ENCODE results near the gene PRPF39.
"Not testable (repeated sequence)": the region's sequence is repeated elsewhere in the genome, so short reads cannot be mapped to it uniquely, and the experiment has no call there.

Gene PRPF39, protein sequence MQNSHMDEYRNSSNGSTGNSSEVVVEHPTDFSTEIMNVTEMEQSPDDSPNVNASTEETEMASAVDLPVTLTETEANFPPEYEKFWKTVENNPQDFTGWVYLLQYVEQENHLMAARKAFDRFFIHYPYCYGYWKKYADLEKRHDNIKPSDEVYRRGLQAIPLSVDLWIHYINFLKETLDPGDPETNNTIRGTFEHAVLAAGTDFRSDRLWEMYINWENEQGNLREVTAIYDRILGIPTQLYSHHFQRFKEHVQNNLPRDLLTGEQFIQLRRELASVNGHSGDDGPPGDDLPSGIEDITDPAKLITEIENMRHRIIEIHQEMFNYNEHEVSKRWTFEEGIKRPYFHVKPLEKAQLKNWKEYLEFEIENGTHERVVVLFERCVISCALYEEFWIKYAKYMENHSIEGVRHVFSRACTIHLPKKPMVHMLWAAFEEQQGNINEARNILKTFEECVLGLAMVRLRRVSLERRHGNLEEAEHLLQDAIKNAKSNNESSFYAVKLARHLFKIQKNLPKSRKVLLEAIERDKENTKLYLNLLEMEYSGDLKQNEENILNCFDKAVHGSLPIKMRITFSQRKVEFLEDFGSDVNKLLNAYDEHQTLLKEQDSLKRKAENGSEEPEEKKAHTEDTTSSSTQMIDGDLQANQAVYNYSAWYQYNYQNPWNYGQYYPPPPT

DNA sequence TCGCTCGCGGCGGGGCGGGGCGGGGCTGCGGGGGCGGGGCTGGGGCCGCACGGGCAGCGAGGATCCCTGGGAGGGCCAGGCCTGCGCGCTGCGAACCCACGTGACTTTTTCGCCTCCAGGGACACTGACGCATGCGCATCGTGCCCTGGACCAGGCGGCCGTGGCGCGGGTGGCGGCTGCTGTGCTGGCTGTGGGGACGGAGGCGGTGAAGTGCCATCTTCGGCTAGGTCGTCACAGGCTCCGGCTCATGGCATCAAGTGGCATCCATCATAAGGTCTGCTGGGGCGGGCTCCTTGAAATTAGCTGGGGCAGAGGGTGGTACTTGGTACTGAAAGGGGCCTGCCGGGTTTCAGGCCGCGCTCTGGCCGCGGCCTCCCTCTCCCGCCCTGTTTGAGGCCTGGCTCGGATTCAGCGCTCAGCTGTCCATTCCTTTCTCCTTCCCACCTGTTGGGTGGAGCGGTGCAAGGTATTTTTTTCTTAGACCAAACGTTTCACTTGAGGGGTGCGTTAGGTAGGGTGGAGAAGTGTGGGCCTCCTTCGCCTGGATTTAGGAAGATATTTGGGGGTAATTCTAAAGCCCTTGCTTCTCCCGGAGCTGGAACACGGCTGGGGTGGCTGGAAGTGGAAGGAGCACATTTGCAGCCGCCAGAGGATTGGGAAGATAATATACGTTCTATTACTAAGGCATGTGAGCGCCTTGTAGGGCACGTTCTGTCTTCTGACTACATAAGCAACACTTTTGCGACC, at the start of gene PRPF39:
TSS of gene PRPF39 (plus strand) at position 141 of the 747 bp plus-strand sequence. CDS start 11,124 bp downstream, outside the sequence.
- peak; percentile 82 to 96 for DNase-seq

DNA sequence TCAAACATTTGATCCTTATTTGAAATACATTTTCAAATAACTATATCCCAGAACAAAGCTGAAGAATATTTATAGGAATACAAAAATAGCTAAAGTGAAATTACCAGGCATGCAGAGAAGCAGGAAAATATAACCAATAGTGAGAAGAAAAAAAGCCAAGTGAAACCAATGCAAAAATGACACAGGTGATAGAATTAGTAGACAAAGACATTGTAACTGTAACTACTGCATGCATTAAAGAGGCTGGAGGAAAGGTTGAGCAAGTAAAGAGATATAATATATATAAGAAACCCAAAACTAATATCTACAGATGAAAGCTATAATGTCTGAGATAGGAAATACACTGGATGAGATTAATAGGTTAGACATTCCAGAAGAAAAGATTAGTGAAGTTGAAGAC, 49.2 kb upstream of the PRPF39 start:
- DNase-seq, result no peak

DNA sequence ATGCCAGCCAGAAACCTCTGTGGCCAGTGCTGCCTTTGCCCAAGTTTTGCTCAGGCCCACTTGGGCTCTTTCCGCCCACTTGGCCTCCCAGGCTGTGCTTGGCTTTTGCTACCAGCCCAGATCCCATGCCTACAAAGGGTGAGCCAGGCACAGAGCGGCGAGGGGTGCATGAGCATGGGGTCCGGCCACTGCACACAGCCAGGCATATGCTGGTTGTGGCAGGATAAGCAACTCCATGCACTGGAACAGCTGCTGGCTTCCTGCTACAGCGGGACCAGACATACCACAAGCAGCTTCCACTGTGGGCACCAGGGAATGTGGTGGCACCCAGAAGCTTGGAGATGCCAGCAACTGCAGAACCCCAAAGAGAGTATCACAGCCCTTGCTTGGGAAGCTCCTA, 45.7 kb upstream of the PRPF39 start:
- no peak for DNase-seq

DNA sequence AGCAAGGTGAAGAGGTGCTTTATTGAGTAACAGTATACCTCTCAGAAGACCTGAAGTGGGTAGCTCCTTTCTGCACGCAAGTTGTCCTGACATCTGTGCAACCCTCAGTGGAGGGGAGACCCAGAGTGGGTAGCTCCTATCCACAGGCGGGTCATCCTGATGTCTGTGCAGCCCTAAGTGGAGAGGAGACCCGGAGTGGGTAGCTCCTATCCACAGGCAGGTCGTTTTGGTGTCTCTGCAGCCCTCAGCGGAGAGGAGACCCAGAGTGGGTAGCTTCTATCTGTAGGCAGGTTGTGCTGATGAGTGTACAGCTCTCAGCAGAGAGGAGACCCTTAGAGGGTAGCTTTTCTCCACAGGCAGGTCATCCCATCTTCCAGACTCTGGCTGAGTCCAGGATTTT, 45.1 kb upstream of the PRPF39 start:
- no peak for DNase-seq

DNA sequence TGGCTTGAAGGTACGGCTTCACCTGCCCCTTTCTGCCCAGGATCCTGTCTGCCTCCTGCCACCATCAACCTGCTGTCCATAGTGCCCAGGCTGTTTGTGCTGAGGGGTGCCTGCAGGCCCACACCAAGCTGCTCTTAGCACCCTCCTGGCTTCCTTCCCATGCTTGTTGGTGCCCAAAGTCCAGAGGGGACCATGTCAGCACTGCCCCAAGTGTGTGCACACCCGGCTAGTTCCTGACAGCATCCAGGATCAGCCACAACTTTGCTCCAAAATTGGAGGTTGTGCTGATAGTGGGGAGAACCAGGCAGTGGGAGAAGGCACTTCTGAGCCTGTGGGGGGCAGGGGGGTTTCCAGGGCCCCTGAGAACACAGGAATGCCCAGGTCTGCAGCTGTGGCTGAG, 44.5 kb upstream of the PRPF39 start:
- DNase-seq, result no peak

DNA sequence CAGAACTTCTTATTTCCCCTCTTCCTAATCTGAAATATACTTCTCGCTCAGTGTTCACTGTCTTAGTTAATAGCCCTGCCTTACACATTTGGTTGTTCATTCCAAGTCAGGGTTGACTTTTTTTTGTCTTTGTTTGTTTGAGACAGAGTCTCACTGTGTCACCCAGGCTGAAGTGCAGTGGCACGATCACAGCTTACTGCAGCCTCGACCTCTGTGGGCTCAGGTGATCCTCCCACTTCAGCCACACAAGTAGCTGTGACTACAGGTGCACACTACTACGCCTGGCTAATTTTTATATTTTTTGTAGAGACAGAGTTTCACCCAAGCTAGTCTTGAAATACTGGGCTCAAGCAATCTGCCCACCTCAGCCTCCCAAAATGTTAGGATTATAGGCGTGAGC, 42.3 kb upstream of the PRPF39 start:
- no peak for DNase-seq

DNA sequence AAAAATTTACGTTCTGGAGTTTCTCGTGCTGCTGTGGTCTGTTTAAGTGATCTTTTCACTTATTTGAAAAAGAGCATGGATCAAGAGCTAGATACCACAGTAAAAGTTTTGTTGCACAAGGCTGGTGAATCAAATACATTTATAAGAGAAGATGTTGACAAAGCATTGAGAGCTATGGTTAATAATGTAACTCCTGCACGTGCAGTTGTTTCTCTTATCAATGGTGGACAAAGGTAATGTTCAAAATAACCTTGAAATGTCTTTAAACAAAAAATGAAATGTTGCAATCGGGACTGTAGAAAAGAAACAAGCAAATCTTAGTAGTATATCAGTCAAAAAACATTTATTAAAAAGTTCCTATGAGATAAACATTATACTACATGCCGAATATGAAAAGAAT, 39.3 kb upstream of the PRPF39 start:
- DNase-seq, result no peak

DNA sequence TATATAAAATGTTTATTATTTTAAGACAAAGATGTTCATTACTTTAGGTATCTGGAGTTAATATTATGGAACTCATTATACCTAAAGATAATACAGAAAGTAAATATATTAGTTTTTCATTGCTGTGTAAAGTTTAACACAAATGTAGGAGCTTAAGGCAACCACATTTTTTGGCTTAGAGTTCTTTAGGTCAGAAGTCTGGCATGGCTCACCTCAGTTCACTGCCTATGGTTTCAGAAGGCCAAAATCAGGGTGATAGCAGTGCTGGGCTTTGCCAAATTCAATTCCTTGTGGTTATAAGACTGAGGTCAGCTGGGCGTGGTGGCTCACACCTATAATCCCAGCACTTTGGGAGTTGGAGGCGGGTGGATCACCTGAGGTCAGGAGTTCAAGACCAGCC, 35.5 kb upstream of the PRPF39 start:
- no peak for DNase-seq

DNA sequence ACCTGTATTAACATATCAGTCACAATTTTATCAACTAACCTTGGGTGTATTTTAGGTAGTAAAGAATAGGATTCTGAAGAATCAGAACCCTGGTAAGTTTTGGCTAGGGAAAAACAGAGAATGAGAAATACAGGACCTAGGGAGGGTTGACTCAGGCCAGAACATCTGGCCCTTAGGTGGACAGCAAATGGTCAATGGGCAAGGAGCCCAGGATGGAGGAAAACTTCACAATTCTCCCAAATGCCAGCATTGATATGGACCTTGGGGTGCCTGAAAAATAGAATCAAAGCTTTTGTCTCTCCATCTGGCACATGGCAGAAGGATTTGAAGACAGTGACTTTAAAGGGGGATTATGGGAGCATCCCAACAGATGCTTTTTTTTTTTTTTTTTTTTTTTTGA, 32.7 kb upstream of the PRPF39 start:
- no peak for DNase-seq

DNA sequence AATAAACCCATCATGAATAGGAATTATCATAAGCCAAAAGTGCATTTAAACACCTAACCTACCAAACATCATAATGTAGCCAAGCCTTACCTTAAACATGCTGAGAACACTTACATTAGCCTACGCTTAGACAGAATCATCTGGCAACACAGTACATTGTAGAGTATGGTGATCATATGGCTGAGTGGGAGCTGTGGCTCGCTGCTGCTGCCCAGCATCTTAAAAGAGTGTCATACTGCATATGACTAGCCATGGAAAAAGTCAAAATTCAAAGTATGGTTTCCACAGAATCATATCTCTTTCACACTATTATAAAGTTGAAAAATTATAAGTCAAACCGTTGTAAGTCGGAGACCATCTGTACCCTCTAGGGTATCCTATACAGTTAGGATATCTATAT, 32.0 kb upstream of the PRPF39 start:
- no peak for DNase-seq

DNA sequence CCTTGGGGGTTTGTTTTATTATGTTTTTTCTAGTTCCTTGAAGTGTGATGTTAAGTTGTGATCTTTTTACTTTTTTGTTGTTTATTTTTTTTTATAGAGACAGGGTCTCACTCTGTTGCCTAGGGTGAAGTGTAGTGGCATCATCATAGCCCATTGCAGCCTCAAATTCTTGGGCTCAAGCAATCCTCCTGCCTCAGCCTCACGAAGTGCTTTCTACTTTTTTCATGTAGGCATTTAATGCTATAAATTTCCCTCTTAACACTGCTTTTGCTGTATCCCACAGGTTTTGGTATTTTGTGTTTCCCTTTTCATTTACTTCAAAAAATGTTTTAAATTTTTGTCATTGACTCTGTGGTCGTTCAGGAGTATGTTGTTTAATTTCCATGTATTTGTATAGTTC, 26.6 kb upstream of the PRPF39 start:
- DNase-seq, result no peak

DNA sequence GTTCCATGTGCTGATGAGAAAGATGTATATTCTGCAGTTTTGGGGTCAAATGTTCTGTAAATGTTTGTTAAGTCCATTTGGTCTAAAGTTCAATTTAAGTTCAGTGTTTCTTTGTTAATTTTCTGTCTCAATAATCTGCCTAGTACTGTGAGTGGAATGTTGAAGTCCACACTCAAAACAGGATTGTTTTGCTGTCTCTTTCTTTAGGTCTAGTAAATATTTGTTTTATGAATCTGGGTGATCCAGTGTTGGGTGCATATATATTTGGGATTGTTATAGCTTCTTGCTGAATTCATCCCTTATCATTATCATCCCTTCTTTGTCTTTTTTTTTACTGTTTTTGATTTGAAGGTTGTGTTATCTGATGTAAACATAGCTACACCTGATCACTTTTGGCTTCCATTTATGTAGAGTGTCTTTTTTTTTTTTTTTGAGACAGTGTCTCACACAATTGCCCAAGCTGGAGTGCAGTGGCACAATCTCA, 26.0 kb upstream of the PRPF39 start:
- no peak for DNase-seq

DNA sequence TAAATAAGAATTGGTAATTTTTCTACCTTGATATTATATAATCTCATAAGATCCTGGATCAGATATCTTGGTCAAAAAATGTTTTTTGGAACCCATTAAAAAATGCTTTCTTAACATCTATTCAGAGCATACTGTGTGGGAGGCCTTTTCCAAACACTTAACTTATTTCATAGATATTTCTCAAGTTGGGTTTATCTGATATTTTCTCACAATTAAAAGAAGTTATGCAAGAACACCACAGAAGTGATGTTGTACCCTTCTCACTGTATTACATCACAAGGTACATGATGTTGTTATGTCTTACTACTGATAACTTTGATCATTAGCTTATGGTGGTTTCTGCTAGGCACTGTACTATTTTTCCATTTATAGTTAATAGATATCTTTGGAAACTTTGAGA, 23.4 kb upstream of the PRPF39 start:
- no peak for DNase-seq

DNA sequence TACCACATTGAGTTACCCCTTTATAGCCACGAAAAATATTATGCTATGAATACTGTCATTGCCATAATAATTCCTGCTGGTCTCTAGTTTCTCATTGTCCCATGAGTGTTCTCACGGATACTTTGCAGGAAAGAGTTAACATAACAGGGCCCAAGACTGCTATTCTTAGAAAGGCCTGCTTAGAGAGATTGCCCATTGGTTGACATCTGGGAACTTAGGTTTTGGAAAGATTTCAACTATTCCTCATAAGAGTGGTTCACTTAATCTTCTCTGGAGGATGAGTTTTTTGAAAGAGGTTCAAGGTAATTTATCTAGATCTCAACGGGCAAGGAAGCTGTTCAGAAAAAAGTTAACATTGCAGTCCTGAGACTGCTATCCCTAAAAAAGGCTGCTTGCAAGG, 18.4 kb upstream of the PRPF39 start:
- no peak for DNase-seq

DNA sequence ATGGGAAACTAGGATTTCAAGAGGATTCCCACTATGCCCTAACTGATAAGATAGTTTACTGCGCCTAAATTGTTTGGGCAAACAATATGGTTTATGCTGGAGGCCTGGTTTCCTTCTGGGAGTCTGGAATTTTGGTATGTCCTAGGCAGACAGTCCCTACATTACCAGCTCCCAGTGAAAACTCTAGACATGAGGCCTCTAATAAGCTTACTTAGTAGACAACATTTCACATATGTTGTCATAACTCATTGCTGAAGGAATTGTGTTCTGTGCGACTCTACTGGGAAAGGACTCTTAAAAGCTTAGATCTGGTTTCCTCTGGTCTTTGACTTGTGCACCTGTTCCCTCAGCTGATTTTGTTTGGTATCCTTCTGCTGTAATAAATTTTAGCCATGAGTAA, 18.0 kb upstream of the PRPF39 start:
- no peak for DNase-seq

DNA sequence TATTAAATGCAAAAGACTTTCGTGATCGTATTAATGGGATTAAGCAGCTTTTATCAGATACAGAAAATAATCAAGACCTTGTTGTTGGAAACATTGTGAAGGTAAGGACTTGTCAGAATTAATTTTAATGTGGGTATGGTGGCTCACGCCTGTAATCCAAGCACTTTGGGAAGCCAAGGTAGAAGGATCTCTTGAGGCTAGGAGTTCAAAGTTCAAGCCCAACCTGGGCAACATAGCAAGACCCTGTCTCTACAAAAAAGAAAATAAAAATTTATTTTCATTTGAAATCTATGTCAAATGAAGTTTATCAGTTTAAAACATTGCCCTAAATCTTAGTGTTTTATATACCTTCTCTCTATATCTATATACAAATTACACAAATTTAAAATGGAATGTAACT, 17.2 kb upstream of the PRPF39 start:
- no peak for DNase-seq

DNA sequence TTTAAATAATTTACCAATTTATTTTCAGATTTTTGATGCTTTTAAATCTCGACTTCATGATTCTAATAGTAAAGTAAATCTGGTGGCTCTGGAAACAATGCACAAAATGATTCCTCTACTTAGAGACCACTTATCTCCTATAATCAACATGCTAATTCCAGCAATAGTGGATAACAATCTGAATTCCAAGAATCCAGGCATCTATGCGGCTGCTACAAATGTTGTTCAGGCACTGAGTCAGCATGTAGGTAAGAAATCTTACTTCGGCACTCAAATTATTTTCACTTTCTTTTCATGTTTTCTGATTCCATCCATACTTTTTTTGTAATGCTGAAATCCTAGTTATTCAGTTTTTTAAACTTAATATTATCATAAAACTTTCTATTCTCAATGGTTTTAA, 15.5 kb upstream of the PRPF39 start:
- no peak for DNase-seq

DNA sequence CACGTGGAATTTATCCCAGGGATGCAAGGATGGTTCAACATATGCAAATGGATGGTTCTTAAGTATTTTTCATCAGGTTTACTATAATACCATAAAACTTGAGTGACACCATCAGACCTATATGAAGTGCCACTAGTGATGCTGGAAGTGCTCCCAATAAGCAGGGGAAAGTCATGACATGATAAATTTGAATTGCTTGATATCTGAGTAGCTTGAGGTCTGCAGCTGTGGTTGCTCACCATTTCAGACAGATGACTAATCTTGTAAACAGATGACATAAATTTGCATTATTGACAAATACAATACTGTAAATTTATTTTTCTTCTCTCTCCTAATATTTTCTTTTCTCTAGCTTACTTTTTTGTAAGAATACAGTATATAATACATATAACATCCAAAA, 13.7 kb upstream of the PRPF39 start:
- DNase-seq, result no peak

DNA sequence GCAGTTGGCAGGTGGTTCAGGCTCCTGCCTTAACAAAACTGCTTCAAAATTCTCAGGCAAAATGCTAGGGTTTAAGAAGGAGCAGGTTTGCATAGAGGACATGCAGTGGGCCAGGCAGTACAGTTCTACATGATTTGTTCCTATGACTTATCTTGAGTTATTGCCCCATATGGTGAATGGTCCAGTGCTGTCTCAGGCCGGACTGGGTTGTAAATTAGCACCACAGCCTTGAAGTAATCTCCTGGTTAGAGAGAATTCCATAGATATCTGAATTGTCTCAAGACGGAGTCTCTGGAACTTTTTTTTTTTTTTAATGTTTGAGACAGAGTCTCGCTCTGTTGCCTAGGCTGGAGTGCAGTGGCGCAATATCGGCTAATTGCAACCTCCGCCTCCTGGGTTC, 11.8 kb upstream of the PRPF39 start:
- DNase-seq, result no peak

DNA sequence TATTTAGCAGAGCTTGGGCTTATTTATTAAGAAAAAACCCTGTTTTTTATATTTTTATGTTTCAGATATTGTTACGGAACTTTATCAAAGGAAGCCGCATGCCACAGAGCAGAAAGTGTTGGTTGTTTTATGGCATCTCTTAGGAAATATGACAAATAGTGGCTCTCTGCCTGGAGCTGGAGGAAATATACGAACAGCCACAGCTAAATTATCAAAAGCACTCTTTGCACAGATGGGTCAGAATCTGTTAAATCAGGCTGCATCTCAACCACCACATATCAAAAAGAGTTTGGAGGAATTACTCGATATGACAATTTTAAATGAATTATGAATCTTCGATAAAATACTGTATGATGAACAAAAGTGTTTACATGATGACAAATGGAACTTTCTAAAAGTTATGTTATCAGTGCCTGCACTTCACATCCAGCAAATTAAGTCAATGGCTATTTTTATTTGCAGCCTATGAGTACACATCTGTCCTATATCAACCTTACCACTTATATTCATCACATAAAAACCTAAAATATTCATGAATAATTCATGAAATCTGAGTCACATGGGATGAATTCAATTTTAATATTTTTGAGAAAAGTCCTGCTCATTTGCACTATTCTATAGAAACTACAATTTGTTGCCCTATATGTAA, 10.6 kb upstream of the PRPF39 start:
- DNase-seq, result no peak

DNA sequence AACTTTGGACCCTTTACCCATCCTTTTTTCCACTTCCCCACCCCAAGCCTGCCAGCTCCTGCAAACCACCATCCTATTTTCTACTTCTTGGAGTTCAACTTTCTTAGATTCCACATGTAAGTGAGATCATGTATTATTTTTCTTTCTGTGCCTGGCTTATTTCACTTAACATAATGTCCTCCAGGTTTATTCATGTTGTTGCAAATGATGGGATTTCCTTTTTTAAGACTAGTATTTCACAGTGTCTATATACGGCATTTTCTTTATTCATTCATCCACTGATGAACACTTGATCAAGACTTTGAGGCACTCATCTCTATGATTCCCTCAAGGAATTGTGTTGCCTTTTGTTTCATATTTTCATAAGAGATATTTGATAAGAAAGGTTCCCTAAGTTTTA, 5.6 kb upstream of the PRPF39 start:
- DNase-seq, result no peak

DNA sequence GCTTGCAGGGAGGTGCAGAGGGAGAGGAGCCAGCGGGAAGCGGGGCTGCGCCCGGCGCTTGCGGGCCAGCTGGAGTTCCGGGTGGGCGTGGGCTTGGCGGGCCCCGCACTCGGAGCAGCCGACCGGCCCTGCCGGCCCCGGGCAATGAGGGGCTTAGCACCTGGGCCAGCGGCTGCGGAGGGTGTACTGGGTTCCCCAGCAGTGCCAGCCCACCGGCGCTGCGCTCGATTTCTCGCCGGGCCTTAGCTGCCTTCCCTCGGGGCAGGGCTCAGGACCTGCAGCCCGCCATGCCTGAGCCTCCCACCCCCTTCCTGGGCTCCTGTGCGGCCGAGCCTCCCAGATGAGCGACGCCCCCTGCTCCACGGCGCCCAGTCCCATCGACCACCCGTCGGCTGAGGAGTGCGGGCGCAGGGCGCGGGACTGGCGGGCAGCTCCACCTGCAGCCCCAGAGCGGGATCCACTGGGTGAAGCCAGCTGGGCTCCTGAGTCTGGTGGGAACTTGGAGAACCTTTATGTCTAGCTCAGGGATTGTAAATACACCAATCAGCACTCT, 3.4 kb upstream of the PRPF39 start:
- DNase-seq, result not testable (repeated sequence)

DNA sequence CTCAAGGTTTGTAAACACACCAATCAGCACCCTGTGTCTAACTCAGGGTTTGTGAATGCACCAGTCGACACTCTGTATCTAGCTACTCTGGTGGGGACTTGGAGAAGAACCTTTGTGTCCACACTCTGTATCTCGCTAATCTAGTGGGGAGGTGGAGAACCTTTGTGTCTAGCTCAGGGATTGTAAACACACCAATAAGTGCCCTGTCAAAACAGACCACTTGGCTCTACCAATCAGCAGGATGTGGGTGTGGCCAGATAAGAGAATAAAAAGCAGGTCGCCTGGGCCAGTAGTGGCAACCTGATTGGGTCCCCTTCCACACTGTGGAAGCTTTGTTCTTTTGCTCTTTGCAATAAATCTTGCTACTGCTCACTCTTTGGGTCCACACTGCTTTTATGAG, 2.8 kb upstream of the PRPF39 start:
- not testable (repeated sequence) for DNase-seq

Data from NCI-H526 (cell line).